GM18507 (cell line): ENCODE measurements around the gene IQSEC1.

Experiments used
- DNase-seq: peaks from one replicate; pipeline ENCODE4 v3.0.0; 2011; ENCODE audit warnings: low read depth; ENCODE audit not compliant: insufficient read length; ENCODE audit errors: extremely low spot score
- FAIRE-seq: peaks from 2 replicates; lab custom pipeline; 2011; peaks lifted over from hg19 to GRCh38; lab: Jason Lieb, UNC

The IQSEC1 gene

DNA sequence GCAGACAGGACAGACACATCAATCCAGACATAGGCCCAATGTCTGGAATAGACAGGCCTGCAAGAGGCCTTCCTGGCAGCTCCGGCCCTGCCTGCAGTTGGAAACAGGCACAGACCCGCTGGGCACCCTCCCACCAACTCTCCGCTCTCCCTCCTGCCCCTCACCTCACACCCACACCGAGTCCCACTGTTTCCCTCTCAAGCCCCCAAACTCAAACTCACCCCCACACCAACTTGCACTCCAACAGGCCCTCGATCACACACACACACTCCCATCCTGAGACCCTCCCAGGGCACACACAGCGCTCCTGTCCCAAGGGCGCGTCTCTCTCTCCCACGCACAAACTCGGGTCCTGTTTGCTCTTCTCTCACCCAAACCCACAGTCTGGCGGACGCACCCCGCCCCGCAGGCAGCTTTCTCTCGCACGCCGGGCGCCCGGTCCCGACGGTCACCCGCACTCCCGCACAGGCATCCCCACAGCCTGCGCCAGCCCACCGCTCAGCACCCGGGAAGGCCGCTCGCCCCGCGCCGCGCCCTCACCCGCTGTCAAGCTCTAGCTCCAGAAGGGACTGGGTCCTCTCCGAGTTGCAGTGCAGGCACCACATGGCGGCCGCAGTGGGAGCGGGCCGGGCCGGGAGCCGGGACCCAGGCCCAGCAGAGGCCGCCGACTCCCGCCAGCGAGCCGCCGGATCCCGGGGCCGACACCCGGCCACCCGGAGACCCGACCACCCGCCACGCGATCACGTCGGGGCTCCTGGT, 106.2 kb downstream of the IQSEC1 start:
- FAIRE-seq: no peak
- DNase-seq: no peak

DNA sequence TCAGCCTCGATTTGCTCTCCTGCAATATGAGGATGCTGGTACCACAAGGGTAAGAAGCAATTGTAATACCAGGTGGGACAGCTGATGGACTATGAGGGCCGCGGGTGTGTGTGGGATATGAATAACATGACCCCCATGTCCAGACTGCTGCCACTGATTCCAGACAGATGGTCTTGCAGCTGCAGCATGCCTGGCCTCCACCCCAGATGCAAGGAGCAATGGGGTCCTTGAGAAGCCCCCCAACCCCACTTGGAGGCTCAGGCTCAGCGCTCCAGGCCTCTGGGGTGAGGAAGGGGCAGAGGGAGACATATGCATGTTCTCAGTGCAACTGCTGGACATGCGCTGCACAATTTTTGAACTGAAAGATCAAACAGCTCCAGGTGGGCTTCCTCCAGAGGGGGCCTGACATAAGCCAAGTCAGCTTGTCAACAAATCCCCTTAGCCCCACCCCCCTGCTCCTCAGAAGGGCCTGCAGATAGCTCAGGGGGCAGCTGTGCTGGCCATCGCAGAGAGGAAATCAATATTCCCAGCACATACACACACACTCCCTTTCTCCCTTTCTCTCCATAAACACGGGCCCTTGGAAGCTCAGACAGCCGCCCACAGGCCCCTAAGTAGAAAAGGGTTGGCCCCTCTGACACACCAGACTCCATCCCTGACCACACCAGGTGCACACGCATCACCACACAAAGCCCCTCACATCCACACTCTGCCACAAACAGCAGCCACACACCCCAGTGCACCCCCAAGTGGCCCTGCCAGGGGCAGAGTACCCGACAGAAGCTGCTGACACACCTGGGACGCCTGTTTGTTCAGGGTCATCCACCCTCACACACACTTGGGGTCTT, 107.0 kb downstream of the IQSEC1 start:
- no peak for DNase-seq
- no peak for FAIRE-seq

DNA sequence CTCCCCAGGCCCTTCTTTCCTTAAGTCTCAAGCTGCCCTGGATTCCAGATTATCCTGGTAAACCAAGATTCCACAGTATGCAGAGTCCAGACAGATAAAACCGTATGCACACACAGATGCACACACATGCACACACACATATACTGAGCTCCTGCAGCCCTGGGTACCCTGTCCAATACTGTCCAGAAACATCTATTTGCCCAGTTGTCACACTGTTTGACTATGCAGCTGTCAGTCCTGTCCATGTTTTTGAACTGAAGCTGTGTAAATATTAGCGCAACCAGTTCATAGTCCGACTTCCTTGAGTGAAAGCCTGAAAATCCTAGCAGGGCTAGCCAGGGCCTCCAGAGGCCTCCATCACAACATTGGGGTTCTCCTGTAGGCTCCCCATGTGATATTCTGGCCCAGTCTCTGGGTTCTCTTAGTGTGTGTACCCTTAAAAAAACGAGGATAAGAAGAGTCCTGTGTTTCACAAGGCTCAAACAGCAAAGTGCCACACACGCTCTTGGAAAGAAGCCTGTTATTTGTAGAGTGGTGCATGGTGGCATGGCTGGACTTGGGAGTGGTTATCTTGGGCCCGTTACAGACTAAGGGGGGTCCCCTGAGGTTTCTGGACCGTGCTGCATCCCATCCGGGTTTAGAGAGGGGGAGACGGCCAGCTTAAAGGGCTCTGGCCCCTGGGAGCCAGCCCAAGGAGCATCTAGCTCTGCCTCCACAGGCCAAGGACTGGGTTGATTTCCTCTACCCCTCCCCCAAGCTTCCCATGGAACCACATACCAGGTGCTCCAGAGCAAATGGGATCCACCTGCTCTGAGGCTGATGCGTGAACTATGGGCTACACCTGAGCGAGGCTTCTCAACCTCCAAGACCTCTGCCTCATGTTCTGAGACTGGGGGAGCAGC, 108.3 kb downstream of the IQSEC1 start:
- FAIRE-seq: no peak
- no peak for DNase-seq

DNA sequence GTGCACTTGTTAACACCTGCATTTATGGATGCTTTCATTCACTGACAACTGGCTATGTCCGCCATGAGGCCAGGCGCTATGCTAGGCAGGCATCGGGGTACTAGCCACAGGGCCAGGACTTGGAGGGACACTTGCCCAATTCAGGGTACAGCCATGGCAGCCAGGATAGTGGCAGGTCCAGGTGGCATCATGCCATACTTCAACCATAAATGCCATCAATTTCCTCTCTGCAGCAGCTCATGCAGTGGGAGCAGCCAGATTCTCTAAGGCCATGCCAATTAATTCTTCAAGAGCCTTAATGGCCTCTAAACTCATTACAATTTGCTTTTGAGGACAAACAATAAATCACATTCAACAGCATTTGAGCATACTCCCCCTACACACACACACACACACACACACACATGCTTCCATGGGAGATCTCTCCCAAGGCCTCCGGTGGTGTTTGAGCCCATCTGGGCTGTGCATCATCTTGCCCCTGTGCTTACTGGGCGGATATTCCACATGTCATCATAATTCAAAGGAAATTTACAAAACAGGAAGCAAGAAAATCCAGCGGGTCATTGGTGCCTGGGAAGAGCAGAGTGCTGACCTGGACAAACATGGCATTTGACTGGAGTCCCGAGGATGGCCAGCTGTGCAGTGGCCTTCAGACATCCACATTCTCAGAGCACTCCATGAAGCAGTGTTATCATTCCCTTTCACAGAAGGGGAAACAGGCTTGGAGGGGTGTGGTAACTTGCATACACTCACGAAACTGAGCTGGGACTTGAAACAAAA, 109.1 kb downstream of the IQSEC1 start:
- no peak for DNase-seq
- FAIRE-seq: no peak

DNA sequence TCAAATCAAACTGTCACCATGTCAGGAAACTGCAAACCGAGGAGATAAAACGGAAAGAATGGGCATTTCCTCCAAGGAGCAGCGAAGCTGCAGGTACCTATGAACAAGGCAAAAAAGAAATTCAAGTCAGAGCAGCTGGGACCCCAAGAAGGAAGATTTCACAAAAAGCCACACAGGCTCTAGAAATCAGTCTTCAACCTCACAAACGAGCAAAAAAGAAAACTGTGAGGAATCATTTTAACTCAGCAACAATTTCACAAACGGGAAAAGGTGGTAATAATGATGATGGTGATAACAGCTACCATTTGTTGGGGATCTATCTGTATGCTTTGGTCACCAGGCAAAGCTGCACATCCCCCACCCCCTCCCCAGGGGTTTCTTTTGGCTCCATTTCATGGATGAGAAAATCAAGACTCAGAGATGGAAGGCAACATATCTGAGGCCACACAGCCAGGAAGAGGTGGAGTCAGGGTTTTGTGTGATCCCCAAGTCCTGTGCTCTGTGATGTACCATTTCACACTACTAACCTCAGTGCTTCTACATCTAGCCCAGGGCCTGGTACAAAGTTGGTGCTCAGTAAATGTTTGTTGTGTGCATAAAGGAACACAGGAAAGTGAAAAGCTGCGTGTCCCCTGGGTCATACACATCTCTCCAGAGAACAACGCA, 109.9 kb downstream of the IQSEC1 start:
- FAIRE-seq (no peak), DNase-seq (no peak)

DNA sequence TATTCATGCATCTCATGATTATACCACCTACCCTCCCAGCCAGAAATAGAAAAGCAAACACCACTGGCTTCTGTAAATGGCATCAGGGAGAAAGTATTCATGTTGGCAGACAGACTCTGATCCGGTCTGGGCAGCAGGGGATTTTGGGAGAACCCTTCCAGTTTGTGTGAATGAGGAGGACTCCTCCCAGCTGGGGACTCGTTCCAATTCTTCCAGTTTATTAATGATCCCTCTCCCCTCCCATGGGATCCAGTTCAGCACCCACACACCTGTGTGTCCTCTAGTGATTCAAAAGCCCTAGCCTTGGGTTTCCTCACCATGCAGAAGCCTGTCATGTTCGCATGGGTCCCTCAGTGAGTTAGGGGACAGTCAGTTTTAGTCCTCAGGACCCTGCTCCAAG, 110.9 kb downstream of the IQSEC1 start:
- no peak for FAIRE-seq
- no peak for DNase-seq

DNA sequence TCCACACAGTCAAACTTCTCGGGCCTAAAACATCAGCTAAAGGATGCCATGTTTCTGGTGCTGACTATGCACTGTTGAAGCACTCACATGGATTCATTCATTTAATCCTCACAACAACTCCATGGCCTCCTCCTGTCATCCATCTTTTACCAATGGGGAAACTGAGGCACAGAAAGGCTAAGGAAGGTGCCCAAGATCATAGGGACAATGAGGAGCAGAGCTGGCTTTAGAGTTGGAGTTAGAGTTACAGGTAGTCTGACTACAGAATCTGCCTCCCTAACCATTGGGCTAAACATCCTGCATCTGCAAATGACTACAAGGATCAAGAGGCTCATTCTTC, 111.6 kb downstream of the IQSEC1 start:
- FAIRE-seq (no peak), DNase-seq (no peak)

DNA sequence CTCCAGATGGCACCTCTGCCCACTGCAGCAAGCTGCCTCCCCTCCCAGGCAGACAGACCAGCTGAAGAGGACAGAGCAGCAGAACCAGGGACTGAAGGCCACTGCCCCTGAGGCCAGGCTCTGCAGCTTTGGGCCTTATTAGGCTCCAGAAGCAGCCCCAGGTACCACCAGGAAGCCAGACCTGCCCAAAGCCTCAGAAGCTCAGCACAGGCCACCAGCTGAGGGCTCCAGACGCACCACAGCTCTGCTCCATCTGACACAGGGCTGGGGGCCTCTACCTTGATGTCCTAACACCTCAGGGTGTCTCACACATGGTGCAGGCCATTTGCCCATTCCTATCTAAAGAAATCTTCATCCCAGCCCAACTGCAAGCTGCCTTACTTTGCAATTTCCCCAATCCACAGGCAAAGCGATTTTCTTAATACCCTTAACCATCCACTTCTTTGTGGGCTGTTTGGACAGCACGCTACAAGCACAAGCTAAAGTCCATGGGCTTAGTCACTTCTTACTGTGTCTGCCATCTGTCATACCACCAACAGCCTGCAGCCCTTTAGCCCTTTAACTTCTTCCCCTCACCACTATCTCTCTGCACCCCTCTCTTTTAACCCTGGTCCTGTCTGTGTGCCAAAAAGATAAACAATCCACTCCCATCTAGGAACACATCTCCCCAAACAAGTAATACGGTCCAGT, 112.1 kb downstream of the IQSEC1 start:
- FAIRE-seq (no peak), DNase-seq (no peak)

DNA sequence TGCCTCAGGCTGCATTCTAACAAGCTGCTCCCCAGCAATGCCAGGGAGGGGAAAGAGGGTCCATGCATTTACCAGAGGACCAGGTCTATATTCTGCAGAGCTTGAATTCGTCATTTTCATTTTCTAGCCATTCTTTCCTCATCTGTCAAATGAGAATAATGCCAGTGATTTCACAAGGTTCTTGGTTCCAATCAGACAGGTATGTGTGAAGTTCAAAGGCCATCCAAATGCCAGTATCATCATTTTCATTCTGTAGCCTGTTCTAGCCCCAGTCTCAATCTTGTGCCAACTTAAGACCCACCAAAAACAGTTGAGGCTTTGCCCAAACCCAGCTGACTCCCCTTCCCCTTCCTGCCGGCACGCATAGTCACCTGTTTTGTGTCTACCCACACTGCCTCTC, 112.7 kb downstream of the IQSEC1 start:
- FAIRE-seq: no peak
- no peak for DNase-seq

DNA sequence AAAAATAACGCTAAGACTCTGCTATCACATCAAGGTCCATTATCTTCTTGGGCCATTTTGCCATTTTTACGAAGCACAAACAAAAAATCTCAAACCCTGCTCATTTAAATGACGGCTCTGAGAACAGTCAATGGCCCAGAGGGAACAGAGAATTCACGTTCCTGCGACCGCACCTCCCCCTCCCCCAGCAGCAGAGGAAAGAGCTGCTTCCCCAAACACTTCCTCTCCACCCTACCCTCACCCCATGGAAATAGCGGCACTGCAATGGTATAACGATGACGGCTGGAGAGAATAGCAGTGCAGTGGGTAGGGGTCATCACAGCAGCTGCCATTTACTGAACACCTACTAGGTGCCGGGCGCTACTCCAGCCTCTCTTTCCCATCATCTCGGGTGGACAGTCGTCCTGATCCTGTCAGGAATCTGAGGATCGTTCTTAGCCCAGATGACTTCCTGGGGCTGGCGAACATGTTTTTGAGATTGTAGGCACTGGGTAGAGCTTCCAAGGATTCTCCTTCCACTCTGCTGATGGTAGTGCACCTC, 113.3 kb downstream of the IQSEC1 start:
- FAIRE-seq (no peak), DNase-seq (no peak)

DNA sequence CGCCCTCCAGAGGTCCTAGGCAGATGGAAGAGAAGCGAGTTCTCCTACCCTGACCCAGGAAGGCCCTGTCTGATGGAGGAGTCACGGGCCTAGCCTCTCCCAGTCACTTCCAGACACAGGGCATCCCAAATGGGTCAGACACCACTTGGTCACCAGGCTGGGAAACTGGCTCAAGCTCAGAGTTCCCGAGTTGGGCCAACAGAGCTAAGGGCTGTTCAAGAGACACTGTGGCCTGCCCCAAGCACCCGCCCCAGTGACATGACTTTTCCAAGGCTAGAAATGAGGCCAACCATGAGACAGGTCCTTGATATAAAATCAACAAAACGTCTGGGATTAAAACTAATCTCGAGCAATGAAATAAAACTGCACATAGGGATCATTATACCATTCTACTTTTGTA, 113.8 kb downstream of the IQSEC1 start:
- no peak for FAIRE-seq
- no peak for DNase-seq

DNA sequence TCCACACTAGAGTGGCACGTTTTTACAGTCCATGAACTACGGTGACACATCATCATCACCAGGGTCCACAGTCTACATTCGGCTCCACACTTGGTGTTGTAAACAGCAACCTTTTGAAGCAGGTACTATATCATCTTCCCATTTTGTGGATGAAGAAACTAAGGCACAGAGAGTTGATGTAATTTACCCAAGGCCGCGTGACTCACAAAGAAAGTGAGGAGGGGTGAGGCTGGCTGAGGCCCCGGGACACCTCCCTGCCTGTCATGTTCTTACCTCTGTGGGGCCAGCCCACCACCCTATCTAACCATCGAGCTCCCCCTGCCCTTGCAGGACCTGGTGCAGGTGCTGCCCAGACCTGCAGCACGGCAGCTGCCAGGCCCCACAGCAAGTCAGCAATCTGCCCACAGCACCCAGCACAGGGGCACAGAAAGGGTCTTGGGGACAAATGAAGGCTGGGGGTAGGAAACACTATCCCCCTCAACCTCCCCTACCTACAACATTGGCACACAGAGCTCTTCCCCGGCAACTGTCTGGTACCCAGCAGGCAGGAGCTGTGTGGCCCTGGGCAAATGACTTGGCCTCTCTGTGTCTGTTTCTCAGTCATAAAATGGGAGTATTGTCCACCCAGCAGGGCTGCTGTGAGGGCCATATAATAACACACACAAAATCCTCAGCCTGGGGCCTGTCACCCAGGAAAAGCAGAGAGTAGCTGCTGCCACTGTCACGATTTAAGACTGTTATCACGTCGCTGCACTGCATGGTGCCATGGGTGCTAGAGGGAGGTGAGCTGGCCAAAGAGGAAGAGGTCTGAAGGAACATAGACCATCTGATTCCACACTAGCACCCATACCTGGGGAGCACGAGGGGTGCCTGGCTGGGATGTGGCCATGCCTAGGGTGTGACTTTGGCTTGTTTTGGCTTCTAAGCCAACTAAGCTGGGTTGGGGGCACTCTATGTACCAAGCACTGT, 115.1 kb downstream of the IQSEC1 start:
- FAIRE-seq: no peak

DNA sequence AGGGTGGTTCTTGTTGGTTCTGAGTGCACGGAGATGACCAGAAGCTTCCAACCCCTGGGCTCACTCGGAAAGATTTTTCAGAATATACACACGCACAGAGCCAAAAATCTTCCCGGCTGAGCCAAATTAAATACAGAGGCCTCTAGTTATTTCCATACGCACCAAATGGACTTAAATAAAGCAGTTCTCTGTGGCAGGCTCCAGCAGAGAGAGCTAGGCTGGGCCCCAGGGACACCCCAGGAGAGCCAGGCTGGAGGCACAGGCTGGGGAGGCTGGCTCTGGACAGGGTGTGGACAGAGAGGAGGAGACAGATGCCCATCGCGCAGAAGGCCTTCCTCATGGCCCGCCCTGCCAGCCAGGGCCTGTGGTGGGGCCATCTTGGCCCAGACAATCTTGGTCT, 115.9 kb downstream of the IQSEC1 start:
- no peak for DNase-seq
- no peak for FAIRE-seq

More for the DNA sequence above, 115.1 kb downstream of the IQSEC1 start:
- DNase-seq: no peak

DNA sequence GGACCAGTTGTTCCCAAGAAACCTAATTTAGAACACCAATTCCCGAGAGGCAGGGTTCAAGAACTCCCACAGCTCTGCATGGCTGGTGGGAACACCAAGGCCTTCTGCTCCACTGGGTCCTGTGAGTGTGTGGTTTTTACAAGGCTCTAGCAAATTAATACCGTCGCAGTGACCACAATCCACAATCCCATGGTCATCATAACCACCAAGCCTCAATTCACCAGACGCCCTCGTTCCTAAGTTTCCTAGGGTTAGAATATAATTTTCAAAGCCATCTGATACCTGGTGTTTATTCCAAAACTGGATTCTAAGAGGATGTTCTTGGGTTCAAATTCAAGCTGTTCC, 116.9 kb downstream of the IQSEC1 start:
- FAIRE-seq (no peak), DNase-seq (no peak)

DNA sequence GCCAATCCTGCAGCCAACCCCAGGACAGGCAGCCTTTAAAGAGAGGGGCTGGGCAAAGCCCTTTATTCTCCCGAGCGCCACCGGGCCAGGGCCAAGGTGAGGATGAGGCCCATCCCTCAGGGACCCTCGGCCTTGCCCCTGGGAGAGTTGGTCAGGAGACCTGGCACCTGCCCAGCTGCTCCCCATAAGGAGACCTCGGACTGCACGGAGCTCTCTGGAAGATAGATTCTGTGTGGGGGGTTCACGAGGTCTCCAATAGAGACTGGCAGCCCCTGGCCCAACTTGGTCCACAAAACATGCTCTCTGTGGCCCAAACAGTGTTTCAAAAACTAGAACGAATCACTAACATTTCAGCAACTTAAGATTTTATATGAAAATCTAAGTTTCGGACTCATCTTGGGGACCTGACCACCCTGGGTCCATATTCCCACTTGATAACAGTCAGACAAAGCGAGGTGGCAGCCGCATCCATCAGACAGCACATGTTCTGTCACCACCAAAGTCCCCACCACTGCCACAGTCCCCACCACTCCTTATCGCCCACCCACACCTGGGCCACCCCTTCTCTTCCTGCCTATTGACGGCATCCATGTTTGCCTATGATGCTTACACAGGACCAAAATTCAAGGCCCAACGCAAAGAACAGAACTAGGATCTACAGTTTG, 117.4 kb downstream of the IQSEC1 start:
- no peak for DNase-seq
- FAIRE-seq: no peak

DNA sequence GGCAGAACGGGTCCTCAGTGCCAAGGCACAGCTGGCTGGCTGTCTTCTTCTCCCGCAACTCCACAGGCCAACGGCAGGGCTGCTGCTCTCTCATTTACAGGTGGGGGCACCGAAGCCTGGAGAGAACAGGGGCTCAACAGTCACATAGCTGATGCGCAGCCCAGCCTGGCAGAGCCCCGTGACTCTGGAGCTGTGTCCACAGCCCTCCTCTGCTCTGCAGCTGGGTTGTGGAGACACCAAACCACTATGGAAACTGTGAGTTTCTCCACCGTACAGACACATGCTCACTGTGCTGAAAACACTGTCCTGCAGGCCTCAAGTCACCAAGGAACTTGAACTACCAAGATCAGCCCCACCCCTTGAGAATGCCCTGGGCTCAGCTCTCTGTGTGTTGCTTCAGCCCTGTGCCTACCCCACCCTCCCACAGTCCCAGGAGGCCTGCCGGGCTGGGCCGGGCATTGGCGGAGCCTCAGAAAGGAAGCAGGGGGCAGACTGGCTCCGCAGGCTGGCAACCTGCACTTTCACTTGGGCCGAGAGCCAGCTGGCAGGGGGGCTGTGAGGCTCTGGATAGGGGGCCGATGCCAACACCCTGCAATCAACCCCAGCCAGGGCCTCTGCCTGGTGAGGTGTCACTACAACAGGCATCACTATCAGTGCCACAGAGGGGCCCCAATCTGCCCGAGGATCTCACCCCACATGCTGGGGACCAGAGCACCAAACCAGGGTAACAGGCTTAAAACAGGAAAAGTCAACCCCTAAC, 118.2 kb downstream of the IQSEC1 start:
- FAIRE-seq: peak; percentile 50
- no peak for DNase-seq
